Stimulated activated CD4-positive, alpha-beta T cell treated with anti-CD3 and anti-CD28 coated beads, Interleukin-12 subunit alpha, Interleukin-12 subunit beta, amount 100 ng/mL, for 48 hours (primary cell): ENCODE measurements around the gene ERGIC1.

Experiments used
- DNase-seq, 3 donors: peaks; one replicate each; pipeline ENCODE4 v3.0.0-alpha.2; 2020; ENCODE audit warnings: low read depth in 2 of 3, low spot score in 1 of 3

Gene ERGIC1

GRCh38 chr5:172942556-172942955 lies 108.5 kb downstream of the ERGIC1 start:
- DNase-seq = no peak

- DNase-seq = no peak
These were observed 109.3 kb downstream of the ERGIC1 start for GRCh38 chr5:172943283-172943841.

- no peak for DNase-seq
These were observed 109.9 kb downstream of the ERGIC1 start for GRCh38 chr5:172943906-172944305.

GRCh38 chr5:172944741-172945140 lies 110.7 kb downstream of the ERGIC1 start:
- DNase-seq = no peak

- no peak for DNase-seq
These were observed 111.1 kb downstream of the ERGIC1 start for GRCh38 chr5:172945151-172945550.

- no peak for DNase-seq
These were observed 112.1 kb downstream of the ERGIC1 start for GRCh38 chr5:172946146-172946545.

- DNase-seq = no peak
These were observed 115.4 kb downstream of the ERGIC1 start for GRCh38 chr5:172949426-172949825.

GRCh38 chr5:172950176-172950965 lies 116.3 kb downstream of the ERGIC1 start:
- DNase-seq = no peak

- DNase-seq = no peak
These were observed 117.5 kb downstream of the ERGIC1 start for GRCh38 chr5:172951371-172952033.

- no peak for DNase-seq
These were observed 118.0 kb downstream of the ERGIC1 start for GRCh38 chr5:172952034-172952511.

GRCh38 chr5:172953776-172954675 lies 120.0 kb downstream of the ERGIC1 start:
- no peak for DNase-seq

GRCh38 chr5:172954751-172955159 lies 120.7 kb downstream of the ERGIC1 start:
- no peak for DNase-seq

GRCh38 chr5:172956228-172956627 lies 122.2 kb downstream of the ERGIC1 start:
- DNase-seq = no peak

- DNase-seq = no peak
These were observed 122.9 kb downstream of the ERGIC1 start for GRCh38 chr5:172956936-172957335.

- DNase-seq = no peak
These were observed 123.4 kb downstream of the ERGIC1 start for GRCh38 chr5:172957458-172957857.

GRCh38 chr5:172958331-172959046 lies 124.4 kb downstream of the ERGIC1 start:
- peak; percentile 35 to 64 (median 58) for DNase-seq

GRCh38 chr5:172959824-172960799 lies 126.1 kb downstream of the ERGIC1 start:
- no peak for DNase-seq

- DNase-seq = no peak
These were observed 135.9 kb downstream of the ERGIC1 start for GRCh38 chr5:172969921-172970320.

- no peak for DNase-seq
These were observed 137.4 kb downstream of the ERGIC1 start for GRCh38 chr5:172971482-172971881.
